Adrenal gland (tissue), 12 donors: ENCODE measurements around the gene ZNF367. TPM values are rescaled to one million over a fixed set of nuclear protein-coding genes. Genes with fewer than 3 reads are reported as not detected.

Experiments used
- DNase-seq, 7 donors: peaks; one replicate each; pipeline ENCODE4 v3.0.0-alpha.2; 2019 to 2020
- H3K27ac ChIP-seq, 5 donors: fragments of 200-600 bp; sonication (generic) in 4 of 5; 1 replicate in 3 of 5; 2 replicates in 2 of 5; pipeline versions ENCODE4 v1.5.1 to v1.8.0; 2016 to 2020; ENCODE audit warnings: mild to moderate bottlenecking in 1 of 5
- H3K27me3 ChIP-seq: fragments of 200-600 bp; 2 replicates; pipeline ENCODE4 v1.8.0; 2021
- H3K36me3 ChIP-seq, 2 donors: fragments of 200-600 bp; replicated peaks in 1 of 2; 1 replicate in 1 of 2; 2 replicates in 1 of 2; pipeline versions ENCODE4 v1.5.1 to v1.8.0; 2018 to 2022
- H3K4me1 ChIP-seq, 2 donors: fragments of 200-600 bp; replicated peaks in 1 of 2; 1 replicate in 1 of 2; 2 replicates in 1 of 2; pipeline versions ENCODE4 v1.5.1 to v1.8.0; 2018 to 2021
- H3K4me3 ChIP-seq, 4 donors: fragments of 200-600 bp; sonication (generic) in 3 of 4; one replicate each; pipeline ENCODE4 v1.5.1; 2016 to 2018
- H3K9me3 ChIP-seq, 3 donors: fragments of 200-600 bp; sonication (generic) in 1 of 3; replicated peaks in 1 of 3; 1 replicate in 2 of 3; 2 replicates in 1 of 3; pipeline versions ENCODE4 v1.5.1 to v1.8.0; 2016 to 2021
- CTCF ChIP-seq, 6 experiments: fragments of 450-650 bp in 4 of 6; fragments of 200-600 bp in 2 of 6; sonication (generic) in 1 of 6; IDR thresholded peaks; 1 replicate in 5 of 6; 2 replicates in 1 of 6; pipeline versions ENCODE4 v1.5.1 to v1.8.0; 2016 to 2021; ENCODE audit warnings: antibody characterized with exemption in 6 of 6, mild to moderate bottlenecking in 2 of 6, moderate library complexity in 1 of 6
- POLR2A ChIP-seq, 2 donors: fragments of 450-650 bp; IDR thresholded peaks; one replicate each; pipeline ENCODE4 v1.6.1; 2017; ENCODE audit warnings: antibody characterized with exemption in 2 of 2, mild to moderate bottlenecking in 2 of 2, moderate library complexity in 1 of 2
- WGBS, 4 donors: extraction: QIAGEN DNeasy Blood & Tissue Kit in 2 of 4; methylation state at CpG; one replicate each; pipeline versions ENCODE4 v1.1.5 to v1.1.7; 2013 to 2017; 5-methylcytosine and 5-hydroxymethylcytosine counted together
- intact Hi-C, 2 donors: fragments of 100-400 bp; cut with DNase I; formaldehyde crosslinking; loops; one replicate each; pipeline versions ENCODE4 v1.14.1 to v1.15.0; 2022 to 2023
- polyA plus RNA-seq, 3 donors: library from polyadenylated mRNA; stranded (reverse); fragments of 200-250 nt in 2 of 3; fragments of 350-450 nt in 1 of 3; fragmentation: Illumina TruSeq in 1 of 3; extraction: RNeasy Lipid Tissue Mini Kit (QIAGEN cat#74804) in 1 of 3; gene quantifications; one replicate each; pipeline ENCODE4 v1.2.3, GENCODE V29; 2013 to 2014
- total RNA-seq, 9 donors: library from RNA; depleted of rRNA in 4 of 9; stranded (reverse); fragments of >200 nt in 4 of 9; fragments of 120-200 nt in 1 of 9; fragmentation: NEBNext Ultra II Directional in 1 of 9; extraction: Animal tissue kit (Norgen Biotek cat#: 25700) in 1 of 9; gene quantifications; one replicate each; pipeline versions ENCODE4 v1.1.0 to v1.2.4, GENCODE V29; 2013 to 2023
- donor health status: healthy with polysubstance abuse.
- donor health status: Bipolar disorder and iron deficiency.
- donor health status: DM: yes; HTN: yes; CAD: no.
- donor health status: DM: no; HTN: no; CAD: no.
- donor health status: DM: no; HTN: no; CAD: no.
- donor health status: DM: yes; HTN: yes; CAD: no.

Gene ZNF367
- total and polyA plus RNA-seq, 12 donors = 0.24 to 5.4 (median 1.2) TPM

GRCh38 chr9:96350866-96351265, 67.3 kb downstream of the ZNF367 start:
- Histone ChIP-seq H3K4me3 (no peak overlapping the region), H3K36me3 (peaks cover 0 to under 1% of the 10 kb centered on the region in 2 donors), H3K4me1 (no peaks in the 10 kb centered on the region), H3K9me3 (no peaks in the 10 kb centered on the region), H3K27ac (no peak overlapping the region), H3K27me3 (no peaks in the 10 kb centered on the region)
- TF ChIP-seq POLR2A (IDR thresholded peaks at IDR 0.05) = no peak
- DNase-seq = no peak
- intact Hi-C loops = no loop called here
- WGBS, 4 donors = 91 to 97% (median 95%) methylated on average over 1 of the region's 1 CpG

- intact Hi-C loops = no loop called here
- no peaks in the 10 kb centered on the region for H3K36me3 ChIP-seq
- peaks cover 6 to 16% of the 10 kb centered on the region in 2 donors for H3K4me1 ChIP-seq
- no peaks in the 10 kb centered on the region for H3K9me3 ChIP-seq
- H3K27ac ChIP-seq = no peak overlapping the region
- no peak overlapping the region for H3K4me3 ChIP-seq
- 93 to 99% (median 96%) methylated on average over 2 to 5 of the region's 5 CpGs for WGBS, 4 donors
- no peak for TF ChIP-seq CTCF (IDR thresholded peaks at IDR 0.05)
- no peak for TF ChIP-seq POLR2A (IDR thresholded peaks at IDR 0.05)
- H3K27me3 ChIP-seq = no peaks in the 10 kb centered on the region
- DNase-seq = no peak
Measured at GRCh38 chr9:96348261-96348660, 69.9 kb downstream of the ZNF367 start.

GRCh38 chr9:96345551-96345950, 72.6 kb downstream of the ZNF367 start:
- Histone ChIP-seq H3K4me1 (peaks cover 6 to 21% of the 10 kb centered on the region in 2 donors), H3K36me3 (no peaks in the 10 kb centered on the region), H3K4me3 (no peak overlapping the region), H3K9me3 (no peaks in the 10 kb centered on the region), H3K27me3 (no peaks in the 10 kb centered on the region), H3K27ac (peak overlapping the region in 2 of 5 donors; percentile 13 to 83)
- DNase-seq = no peak
- WGBS, 4 donors = 94 to 98% (median 95%) methylated on average over 9 of the region's 9 CpGs
- TF ChIP-seq POLR2A (IDR thresholded peaks at IDR 0.05) (no peak), CTCF (IDR thresholded peaks at IDR 0.05) (no peak)
- intact Hi-C loops = no loop called here

GRCh38 chr9:96344458-96345180, 73.6 kb downstream of the ZNF367 start:
- 22 to 33% (median 27%) methylated on average over 6 of the region's 6 CpGs for WGBS, 4 donors
- peak; percentile 68 to 90 (median 82) for DNase-seq
- Histone ChIP-seq H3K4me3 (no peak overlapping the region), H3K36me3 (no peaks in the 10 kb centered on the region), H3K27me3 (no peaks in the 10 kb centered on the region), H3K4me1 (peaks cover 6 to 28% of the 10 kb centered on the region in 2 donors), H3K27ac (peak overlapping the region in 4 of 5 donors; percentile 42 to 83 (median 64)), H3K9me3 (no peaks in the 10 kb centered on the region)
- intact Hi-C loops = no loop called here
- peak in 1 of 2 donors; percentile 26 for TF ChIP-seq POLR2A (IDR thresholded peaks at IDR 0.05)
- TF ChIP-seq CTCF (IDR thresholded peaks at IDR 0.05) = no peak
